Measurements from ENCODE around the gene ZBTB26. TPM values are rescaled to one million over a fixed set of nuclear protein-coding genes. Genes with fewer than 3 reads are reported as not detected.
"Not testable (repeated sequence)": the region's sequence is repeated elsewhere in the genome, so short reads cannot be mapped to it uniquely, and the experiment has no call there.

Gene ZBTB26
- polyA plus RNA-seq, 6 donors from 2014 or later = 2.6 to 4.0 (median 3.1) TPM; not detected in 1

DNA sequence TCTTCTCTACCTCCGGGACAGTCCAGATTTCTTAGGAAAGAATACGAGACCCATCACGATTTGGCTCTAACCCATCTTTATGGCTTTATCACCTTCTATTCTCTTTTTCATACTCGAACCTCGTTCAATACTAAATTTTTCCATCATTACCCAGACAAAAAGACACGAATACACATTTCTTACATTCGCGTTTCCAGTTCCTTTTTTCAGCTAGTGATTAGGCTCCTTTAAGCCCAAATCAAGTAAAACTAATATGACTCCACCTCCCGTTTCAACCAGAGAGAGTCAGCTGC lies 18.7 kb downstream of the ZBTB26 start:
- H3K4me3 Mint-ChIP-seq = peak overlapping the region; percentile 89 to 99 (median 96)
- peaks cover 0 to 3% (median 0%) of the 10 kb centered on the region in 7 donors for H3K9me3 Mint-ChIP-seq
- no peak for DNase-seq
- H3K4me1 Mint-ChIP-seq = peaks cover 25 to 28% (median 26%) of the 10 kb centered on the region in 3 donors
- H3K27me3 Mint-ChIP-seq = no peaks in the 10 kb centered on the region
- H3K36me3 Mint-ChIP-seq = peaks cover 8 to 17% of the 10 kb centered on the region in 2 donors
- H3K27ac Mint-ChIP-seq = peak overlapping the region; percentile 93 to 98 (median 95)
- no peak for ATAC-seq (ENCODE audit: low read depth in 2 of 2)

DNA sequence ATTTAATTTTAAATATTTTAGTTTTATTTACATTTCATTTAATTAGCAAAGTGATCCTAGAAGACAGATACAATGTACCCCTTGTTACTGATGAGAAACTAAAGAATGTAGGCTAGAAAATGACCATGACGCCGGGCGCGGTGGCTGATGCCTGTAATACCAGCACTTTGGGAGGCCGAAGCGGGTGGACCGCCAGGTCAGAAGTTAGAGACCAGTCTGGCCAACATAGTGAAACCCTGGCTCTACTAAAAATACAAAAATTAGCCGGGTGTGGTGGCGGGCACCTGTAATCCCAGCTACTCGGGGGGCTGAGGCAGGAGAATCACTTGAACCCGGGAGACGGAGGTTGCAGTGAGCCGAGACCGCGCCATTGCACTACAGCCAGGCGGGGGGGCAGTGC lies 25.2 kb downstream of the ZBTB26 start:
- peak overlapping the region in 4 of 8 donors; percentile 28 to 95 (median 48) for H3K4me3 Mint-ChIP-seq
- peaks cover 20 to 38% (median 21%) of the 10 kb centered on the region in 3 donors for H3K4me1 Mint-ChIP-seq
- H3K27ac Mint-ChIP-seq; DNase-seq; H3K36me3 Mint-ChIP-seq; H3K27me3 Mint-ChIP-seq; ATAC-seq (ENCODE audit: low read depth in 2 of 2); H3K9me3 Mint-ChIP-seq: not testable (repeated sequence)

DNA sequence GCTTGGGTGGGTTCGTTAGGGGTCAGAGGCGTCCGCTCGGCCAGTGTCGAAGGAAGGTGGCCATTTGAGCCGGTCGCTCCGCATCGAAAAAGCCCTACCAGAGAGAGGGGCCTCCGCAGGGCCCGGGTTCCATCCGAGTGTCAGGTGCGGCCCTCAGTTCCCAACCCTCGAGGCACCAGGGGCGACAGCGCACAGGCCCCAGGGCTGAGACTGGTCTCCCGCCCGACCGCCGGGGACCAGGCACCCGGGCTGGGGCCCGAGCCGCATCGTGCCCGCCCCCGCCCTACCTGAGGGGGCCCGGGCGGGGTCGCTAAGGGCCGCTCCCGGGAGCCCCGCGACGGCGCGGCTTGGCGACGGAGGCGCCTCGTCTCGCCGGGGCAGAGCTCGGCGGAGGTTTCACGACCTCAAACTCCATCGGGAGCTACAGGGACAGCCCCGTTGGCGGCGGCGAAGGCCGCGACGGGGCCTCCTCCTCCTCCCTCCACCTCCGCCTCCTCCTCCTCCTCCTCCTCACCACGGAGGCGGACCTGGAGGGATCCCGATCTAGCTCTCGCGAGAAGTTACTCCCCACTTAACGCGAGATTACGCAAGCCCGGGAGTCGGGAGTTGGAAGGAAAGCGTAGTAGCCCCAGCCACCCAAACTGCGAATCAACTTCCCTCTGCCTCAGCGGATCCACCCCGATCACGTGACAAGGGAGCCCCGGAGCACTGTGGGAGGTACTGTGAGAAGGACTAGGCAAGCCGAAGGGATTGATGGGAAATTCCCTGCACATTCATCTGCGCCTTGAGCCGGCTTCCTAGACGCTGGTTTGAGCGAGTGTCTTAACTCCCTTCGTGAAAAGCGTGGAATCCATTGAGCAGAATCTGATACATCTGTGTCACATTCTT lies 26.2 kb downstream of the ZBTB26 start, which contains the start of gene RC3H2:
Gene RC3H2 (minus strand): TSS at position 537 of the 888 bp plus-strand sequence. CDS start 7,850 bp downstream, outside the sequence.
- Mint-ChIP-seq H3K9me3 (peaks cover 0 to 2% (median 0%) of the 10 kb centered on the region in 7 donors), H3K27ac (peak within 1 kb of the TSS; percentile 94 to 98 (median 98)), H3K27me3 (no peaks in the 10 kb centered on the region), H3K36me3 (no peaks in the 10 kb centered on the region), H3K4me3 (peak within 1 kb of the TSS; percentile 88 to 96 (median 94)), H3K4me1 (peaks cover 19 to 40% (median 21%) of the 10 kb centered on the region in 3 donors)
- ATAC-seq (ENCODE audit: low read depth in 2 of 2) (peak; percentile 81 to 87), DNase-seq (peak; percentile 96)

DNA sequence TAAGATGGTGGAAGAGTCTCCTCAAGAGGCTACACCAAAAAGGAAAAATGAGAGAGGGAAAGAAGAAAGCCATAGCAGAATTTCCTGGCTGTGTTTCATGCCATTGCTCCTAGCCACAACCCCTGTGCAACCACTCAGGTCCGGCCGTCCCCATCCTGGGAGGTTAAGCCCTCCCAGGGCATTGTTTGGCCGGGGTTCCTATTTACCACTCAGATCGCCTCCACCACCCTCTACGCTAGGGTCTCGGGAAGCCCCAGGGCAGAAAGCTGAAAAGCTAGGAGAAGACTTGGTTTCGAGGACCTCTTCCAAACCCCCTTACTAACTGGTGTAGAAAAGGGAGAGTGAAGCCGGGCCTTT lies 26.9 kb downstream of the ZBTB26 start:
- ATAC-seq (ENCODE audit: low read depth in 2 of 2) = peak in 1 of 2 donors; percentile 1

GRCh38 chr9:122900791-122901190 lies 30.5 kb downstream of the ZBTB26 start:
- ATAC-seq (ENCODE audit: low read depth in 2 of 2) (peak; percentile 13 to 19), DNase-seq (peak; percentile 26)
- H3K36me3 Mint-ChIP-seq = peaks cover 0 to 3% of the 10 kb centered on the region in 2 donors
- peaks cover 24 to 60% (median 38%) of the 10 kb centered on the region in 3 donors for H3K4me1 Mint-ChIP-seq
- peak overlapping the region; percentile 15 to 75 (median 51) for H3K27ac Mint-ChIP-seq
- H3K9me3 Mint-ChIP-seq = peaks cover 0 to 2% (median 0%) of the 10 kb centered on the region in 7 donors
- H3K27me3 Mint-ChIP-seq = no peaks in the 10 kb centered on the region
- peak overlapping the region; percentile 25 to 79 (median 51) for H3K4me3 Mint-ChIP-seq

More for the DNA sequence above, 26.9 kb downstream of the ZBTB26 start:
- Mint-ChIP-seq H3K36me3 (no peaks in the 10 kb centered on the region), H3K4me3 (peak overlapping the region; percentile 88 to 96 (median 93)), H3K9me3 (peaks cover 0 to 2% (median 0%) of the 10 kb centered on the region in 7 donors), H3K27ac (peak overlapping the region; percentile 94 to 98 (median 94)), H3K4me1 (peaks cover 19 to 44% (median 25%) of the 10 kb centered on the region in 3 donors), H3K27me3 (no peaks in the 10 kb centered on the region)
- DNase-seq = no peak

- DNase-seq = no peak
- H3K36me3 Mint-ChIP-seq = peaks cover 3 to 9% of the 10 kb centered on the region in 2 donors
- ATAC-seq (ENCODE audit: low read depth in 2 of 2) = no peak
- H3K9me3 Mint-ChIP-seq = no peaks in the 10 kb centered on the region
- H3K27ac Mint-ChIP-seq = peak overlapping the region in 4 of 6 donors; percentile 48 to 81 (median 66)
- peaks cover 9 to 41% (median 17%) of the 10 kb centered on the region in 3 donors for H3K4me1 Mint-ChIP-seq
- peak overlapping the region in 1 of 8 donors; percentile 15 for H3K4me3 Mint-ChIP-seq
- no peaks in the 10 kb centered on the region for H3K27me3 Mint-ChIP-seq
These were observed 33.3 kb downstream of the ZBTB26 start for GRCh38 chr9:122897969-122898368.

DNA sequence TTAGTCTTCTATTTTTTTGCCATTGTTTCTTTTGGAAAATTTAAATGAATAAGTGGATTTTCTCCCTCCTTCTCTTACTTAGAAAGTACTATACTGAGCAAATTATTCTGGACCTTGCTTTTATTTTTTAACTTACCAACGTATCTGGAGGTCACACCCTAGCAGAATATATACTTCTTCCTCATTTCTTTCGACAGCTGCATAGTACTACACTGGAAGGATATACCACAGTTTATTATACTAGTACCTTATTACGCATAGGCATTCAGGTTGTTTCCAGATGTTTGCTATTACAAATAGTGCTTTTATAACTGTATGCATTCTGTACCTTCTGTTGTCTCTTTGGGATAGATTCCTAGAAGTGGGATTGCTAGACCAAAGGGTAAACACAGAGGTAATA lies 42.8 kb downstream of the ZBTB26 start:
- H3K4me3 Mint-ChIP-seq = no peak overlapping the region
- peak overlapping the region in 3 of 6 donors; percentile 13 to 73 (median 60) for H3K27ac Mint-ChIP-seq

DNA sequence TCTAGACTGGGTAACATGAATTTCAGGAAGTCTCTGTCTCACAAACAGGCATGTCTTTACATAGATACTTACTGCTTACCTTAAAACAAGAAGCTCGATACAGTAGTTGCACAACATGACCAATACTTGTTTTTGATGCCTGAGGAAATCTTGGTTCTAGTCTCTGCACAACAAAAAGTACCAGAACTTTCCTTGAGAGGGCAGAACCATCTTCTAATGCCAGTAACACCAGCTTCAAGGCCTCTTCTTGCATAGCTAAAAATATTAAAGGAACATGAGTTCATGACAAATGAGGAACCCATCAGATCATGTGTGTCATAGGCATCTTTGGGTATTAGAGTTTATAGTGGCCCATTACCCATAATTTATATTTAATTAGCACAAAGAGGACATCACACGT lies 48.2 kb downstream of the ZBTB26 start:
- Mint-ChIP-seq H3K9me3 (no peaks in the 10 kb centered on the region), H3K36me3 (peaks cover 9 to 11% of the 10 kb centered on the region in 2 donors), H3K4me1 (peaks cover 0 to 2% (median 0%) of the 10 kb centered on the region in 3 donors), H3K27ac (no peak overlapping the region), H3K27me3 (no peaks in the 10 kb centered on the region), H3K4me3 (no peak overlapping the region)
- DNase-seq (no peak), ATAC-seq (ENCODE audit: low read depth in 2 of 2) (peak; percentile 28 to 40)

More for the DNA sequence above, 42.8 kb downstream of the ZBTB26 start:
- H3K4me1 Mint-ChIP-seq = peaks cover 0 to 5% (median 3%) of the 10 kb centered on the region in 3 donors
- ATAC-seq (ENCODE audit: low read depth in 2 of 2) (no peak), DNase-seq (no peak)
- no peaks in the 10 kb centered on the region for H3K9me3 Mint-ChIP-seq
- peaks cover 10 to 18% of the 10 kb centered on the region in 2 donors for H3K36me3 Mint-ChIP-seq
- H3K27me3 Mint-ChIP-seq = no peaks in the 10 kb centered on the region

- Mint-ChIP-seq H3K9me3 (no peaks in the 10 kb centered on the region), H3K4me3 (no peak overlapping the region), H3K36me3 (peaks cover 19 to 23% of the 10 kb centered on the region in 2 donors)
These were observed 51.9 kb downstream of the ZBTB26 start for GRCh38 chr9:122879443-122879842.

DNA sequence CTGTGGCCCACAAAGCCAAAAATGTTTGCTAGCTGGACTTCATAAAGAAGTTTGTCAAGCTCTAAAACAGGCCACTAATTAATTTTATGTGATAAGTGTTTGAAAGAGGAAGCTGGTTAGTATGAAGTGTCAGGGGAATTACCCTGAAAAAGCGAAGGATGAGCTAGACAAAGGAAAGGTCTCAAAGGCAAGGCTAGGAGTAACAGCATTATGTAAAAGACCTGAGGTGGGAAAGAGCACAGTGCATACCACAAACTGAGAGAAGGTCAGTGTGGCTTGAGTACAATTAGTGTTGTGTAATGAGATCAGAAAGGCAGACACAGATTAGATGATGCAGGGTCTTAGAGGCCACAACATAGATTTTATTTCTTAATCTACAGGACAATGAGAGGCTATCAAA lies 55.8 kb downstream of the ZBTB26 start:
- no peak overlapping the region for H3K4me3 Mint-ChIP-seq
- no peaks in the 10 kb centered on the region for H3K9me3 Mint-ChIP-seq
- H3K4me1 Mint-ChIP-seq = peaks cover 13 to 15% (median 15%) of the 10 kb centered on the region in 3 donors
- peaks cover 17 to 32% of the 10 kb centered on the region in 2 donors for H3K36me3 Mint-ChIP-seq
- DNase-seq (no peak), ATAC-seq (ENCODE audit: low read depth in 2 of 2) (peak in 1 of 2 donors; percentile 43)
- peak overlapping the region in 5 of 6 donors; percentile 19 to 61 (median 44) for H3K27ac Mint-ChIP-seq
- H3K27me3 Mint-ChIP-seq = no peaks in the 10 kb centered on the region

More at GRCh38 chr9:122879443-122879842, 51.9 kb downstream of the ZBTB26 start:
- Mint-ChIP-seq H3K27me3 (no peaks in the 10 kb centered on the region), H3K27ac (no peak overlapping the region), H3K4me1 (peaks cover 13 to 15% (median 15%) of the 10 kb centered on the region in 3 donors)
- ATAC-seq (ENCODE audit: low read depth in 2 of 2) = no peak
- no peak for DNase-seq

DNA sequence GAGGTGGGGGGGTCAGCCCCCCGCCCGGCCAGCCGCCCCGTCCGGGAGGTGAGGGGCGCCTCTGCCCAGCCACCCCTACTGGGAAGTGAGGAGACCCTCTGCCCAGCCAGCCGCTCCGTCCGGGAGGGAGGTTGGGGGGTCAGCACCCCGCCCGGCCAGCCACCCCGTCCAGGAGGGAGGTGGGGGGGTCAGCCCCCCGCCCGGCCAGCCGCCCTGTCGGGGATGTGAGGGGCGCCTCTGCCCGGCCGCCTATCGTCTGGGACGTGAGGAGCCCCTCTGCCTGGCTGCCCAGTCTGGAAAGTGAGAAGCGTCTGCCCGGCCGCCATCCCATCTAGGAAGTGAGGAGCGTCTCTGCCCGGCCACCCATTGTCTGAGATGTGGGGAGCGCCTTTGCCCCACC lies 64.0 kb downstream of the ZBTB26 start:
- H3K9me3 Mint-ChIP-seq; ATAC-seq (ENCODE audit: low read depth in 2 of 2): not testable (repeated sequence)

DNA sequence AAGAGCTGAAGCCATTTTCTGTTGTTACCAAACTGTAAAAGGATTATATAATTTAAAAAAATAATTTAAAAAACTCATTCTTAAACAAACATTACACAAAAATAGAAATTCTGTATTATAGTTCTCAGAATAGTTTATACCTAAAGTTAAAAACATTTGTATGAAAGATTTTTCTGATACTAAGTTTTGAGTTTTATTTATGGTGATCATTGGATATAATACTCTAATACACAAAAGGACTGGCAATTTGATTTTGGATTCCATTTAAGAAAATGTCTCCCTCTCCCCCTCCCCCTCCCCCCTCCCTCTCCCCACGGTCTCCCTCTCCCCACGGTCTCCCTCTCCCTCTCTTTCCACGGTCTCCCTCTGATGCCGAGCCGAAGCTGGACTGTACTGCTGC lies 65.2 kb downstream of the ZBTB26 start:
- H3K27me3 Mint-ChIP-seq = no peaks in the 10 kb centered on the region

More for the DNA sequence above, 64.0 kb downstream of the ZBTB26 start:
- not testable (repeated sequence) for H3K27me3 Mint-ChIP-seq, H3K4me3 Mint-ChIP-seq, DNase-seq, H3K27ac Mint-ChIP-seq, H3K4me1 Mint-ChIP-seq
- H3K36me3 Mint-ChIP-seq = peaks cover 10 to 13% of the 10 kb centered on the region in 2 donors

More for the DNA sequence above, 65.2 kb downstream of the ZBTB26 start:
- peaks cover 6 to 9% of the 10 kb centered on the region in 2 donors for H3K36me3 Mint-ChIP-seq
- H3K27ac Mint-ChIP-seq = no peak overlapping the region
- H3K4me1 Mint-ChIP-seq = peaks cover 0 to 8% (median 4%) of the 10 kb centered on the region in 3 donors
- H3K9me3 Mint-ChIP-seq = no peaks in the 10 kb centered on the region
- ATAC-seq (ENCODE audit: low read depth in 2 of 2) (no peak), DNase-seq (no peak)
- no peak overlapping the region for H3K4me3 Mint-ChIP-seq
